Lung (tissue), 12 donors: ENCODE data around the gene PIGN. TPM values are rescaled to one million over a fixed set of nuclear protein-coding genes. Genes with fewer than 3 reads are reported as not detected.

Experiments used
- ATAC-seq: fragments of 200-7000 bp; cut with Tn5 transposase; one replicate; pipeline ENCODE4 v1.9.1; 2020; ENCODE audit warnings: moderate number of reproducible peaks; ENCODE audit not compliant: insufficient read depth, low FRiP score
- DNase-seq, 3 donors: peaks; one replicate each; pipeline ENCODE4 v3.0.0-alpha.2; 2013 to 2017
- H3K27ac ChIP-seq, 2 donors: one replicate each; pipeline ENCODE4 v1.5.1; 2013; ENCODE audit warnings: mild to moderate bottlenecking in 2 of 2, moderate library complexity in 2 of 2, control low read depth in 1 of 2, inconsistent platforms in 1 of 2, low read depth in 1 of 2, low read length in 1 of 2
- H3K27me3 ChIP-seq, 3 donors: one replicate each; pipeline ENCODE4 v1.5.1; 2013; ENCODE audit warnings: low read length in 2 of 3; ENCODE audit not compliant: control insufficient read depth in 3 of 3, insufficient read depth in 3 of 3
- H3K36me3 ChIP-seq, 4 donors: one replicate each; pipeline ENCODE4 v1.5.1; 2013; ENCODE audit warnings: low read length in 4 of 4, mild to moderate bottlenecking in 1 of 4, moderate library complexity in 1 of 4; ENCODE audit not compliant: control insufficient read depth in 4 of 4, insufficient read depth in 4 of 4
- H3K4me1 ChIP-seq, 5 donors: one replicate each; pipeline ENCODE4 v1.5.1; 2013; ENCODE audit warnings: low read length in 5 of 5, mild to moderate bottlenecking in 2 of 5, moderate library complexity in 1 of 5; ENCODE audit not compliant: control insufficient read depth in 5 of 5, insufficient read depth in 5 of 5
- H3K4me3 ChIP-seq: one replicate; pipeline ENCODE4 v1.5.1; 2013; ENCODE audit warnings: mild to moderate bottlenecking, control low read depth, moderate library complexity
- H3K9ac ChIP-seq, 2 donors: one replicate each; pipeline ENCODE4 v1.5.1; 2013; ENCODE audit warnings: low read length in 2 of 2, control low read depth in 1 of 2; ENCODE audit not compliant: insufficient read depth in 1 of 2
- H3K9me3 ChIP-seq, 4 donors: one replicate each; pipeline ENCODE4 v1.5.1; 2013; ENCODE audit warnings: low read length in 3 of 4, mild to moderate bottlenecking in 1 of 4, moderate library complexity in 1 of 4; ENCODE audit not compliant: control insufficient read depth in 4 of 4, insufficient read depth in 3 of 4
- WGBS, 2 donors: extraction: QIAGEN DNeasy Blood & Tissue Kit; methylation state at CpG; one replicate each; pipeline ENCODE4 v1.1.7; 2013; 5-methylcytosine and 5-hydroxymethylcytosine counted together
- polyA plus RNA-seq, 2 donors: library from polyadenylated mRNA; stranded (reverse); fragments of 200-250 nt; gene quantifications; one replicate each; pipeline ENCODE4 v1.2.1, GENCODE V29; 2013
- total RNA-seq, 2 donors: library from RNA; depleted of rRNA in 1 of 2; stranded (reverse); fragments of >200 nt in 1 of 2; gene quantifications; one replicate each; pipeline ENCODE4 v1.2.1, GENCODE V29; 2014 to 2021
- TF ChIP-seq, protein P1 (sequence below): IDR thresholded peaks from 2 replicates; pipeline ENCODE4 v1.5.1; 2012; ENCODE audit warnings: mild to moderate bottlenecking; ENCODE audit errors: control extremely low read depth, extremely low read depth
- donor health status: control.
- donor health status: control.
- donor health status: Bipolar disorder and iron deficiency.
- donor health status: healthy.
- donor health status: DM: yes; HTN: yes; CAD: no.

Gene PIGN
- total and polyA plus RNA-seq, 4 donors: 5.7 to 62.5 (median 16.3) TPM

DNA sequence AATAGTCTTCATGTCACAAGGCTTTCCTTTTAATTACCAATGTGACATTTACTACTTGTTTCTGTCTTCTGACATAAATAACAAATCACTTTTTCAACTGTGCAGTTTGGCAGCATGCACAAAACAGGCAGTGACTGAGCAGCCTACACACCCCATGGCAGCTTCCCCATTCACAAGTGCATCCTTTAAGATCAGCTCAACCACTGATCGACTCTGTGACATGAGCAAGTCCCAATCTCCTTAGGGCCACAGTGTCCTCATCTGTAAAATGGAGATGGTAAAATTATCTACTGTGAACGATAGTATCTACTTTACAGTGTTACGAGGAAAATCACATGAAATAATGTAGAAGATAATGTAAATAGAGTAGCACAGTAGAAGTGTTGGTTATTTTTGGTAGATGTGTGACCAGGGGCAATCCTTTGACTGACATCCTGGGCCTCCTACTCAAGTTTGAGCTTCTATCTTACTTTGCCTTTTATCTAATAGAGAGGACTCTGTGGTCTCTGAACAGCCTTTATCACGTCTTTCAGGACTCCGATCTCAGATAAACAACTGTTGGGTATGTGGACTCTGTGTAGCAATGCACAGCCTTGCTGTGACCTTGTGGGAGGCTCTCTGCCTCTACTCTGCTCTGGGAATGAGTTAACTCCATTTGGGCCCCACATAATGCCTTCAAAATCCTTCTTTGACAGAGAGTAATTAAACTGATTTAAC lies 120.6 kb downstream of the PIGN start:
- no peak overlapping the region for H3K9ac ChIP-seq
- TF ChIP-seq, protein P1, sequence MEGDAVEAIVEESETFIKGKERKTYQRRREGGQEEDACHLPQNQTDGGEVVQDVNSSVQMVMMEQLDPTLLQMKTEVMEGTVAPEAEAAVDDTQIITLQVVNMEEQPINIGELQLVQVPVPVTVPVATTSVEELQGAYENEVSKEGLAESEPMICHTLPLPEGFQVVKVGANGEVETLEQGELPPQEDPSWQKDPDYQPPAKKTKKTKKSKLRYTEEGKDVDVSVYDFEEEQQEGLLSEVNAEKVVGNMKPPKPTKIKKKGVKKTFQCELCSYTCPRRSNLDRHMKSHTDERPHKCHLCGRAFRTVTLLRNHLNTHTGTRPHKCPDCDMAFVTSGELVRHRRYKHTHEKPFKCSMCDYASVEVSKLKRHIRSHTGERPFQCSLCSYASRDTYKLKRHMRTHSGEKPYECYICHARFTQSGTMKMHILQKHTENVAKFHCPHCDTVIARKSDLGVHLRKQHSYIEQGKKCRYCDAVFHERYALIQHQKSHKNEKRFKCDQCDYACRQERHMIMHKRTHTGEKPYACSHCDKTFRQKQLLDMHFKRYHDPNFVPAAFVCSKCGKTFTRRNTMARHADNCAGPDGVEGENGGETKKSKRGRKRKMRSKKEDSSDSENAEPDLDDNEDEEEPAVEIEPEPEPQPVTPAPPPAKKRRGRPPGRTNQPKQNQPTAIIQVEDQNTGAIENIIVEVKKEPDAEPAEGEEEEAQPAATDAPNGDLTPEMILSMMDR: no peak
- peaks cover 0 to 8% (median 0%) of the 10 kb centered on the region in 5 donors for H3K4me1 ChIP-seq
- H3K36me3 ChIP-seq: peaks cover 0 to 3% (median under 1%) of the 10 kb centered on the region in 4 donors
- no peaks in the 10 kb centered on the region for H3K27me3 ChIP-seq
- H3K4me3 ChIP-seq: no peak overlapping the region
- H3K27ac ChIP-seq: no peak overlapping the region
- no peak for ATAC-seq
- no peak for DNase-seq
- 94% methylated on average over 5 of the region's 5 CpGs for WGBS, 2 donors
- no peaks in the 10 kb centered on the region for H3K9me3 ChIP-seq

DNA sequence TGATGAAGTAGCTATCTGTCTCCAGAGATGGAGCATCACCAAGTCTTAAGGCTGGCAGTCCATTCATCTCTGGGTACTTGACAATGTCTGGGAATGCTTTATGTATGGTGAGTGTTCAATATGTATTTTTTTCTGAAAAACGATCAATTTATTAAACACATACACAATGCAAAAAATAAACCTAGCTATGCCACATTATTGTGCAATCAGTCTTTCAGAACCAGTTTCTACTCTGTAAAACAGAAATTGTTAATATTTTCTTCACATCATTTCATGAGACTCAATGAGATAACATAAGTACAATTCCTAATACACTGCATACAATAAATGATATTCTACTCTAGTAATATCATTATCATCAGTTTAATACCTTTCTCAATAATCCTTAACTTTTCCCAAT lies 122.5 kb downstream of the PIGN start:
- Histone ChIP-seq H3K27me3 (no peaks in the 10 kb centered on the region), H3K9ac (no peak overlapping the region), H3K27ac (no peak overlapping the region), H3K36me3 (peaks cover 0 to 3% (median under 1%) of the 10 kb centered on the region in 4 donors), H3K9me3 (peaks cover 0 to 2% (median 0%) of the 10 kb centered on the region in 4 donors), H3K4me3 (no peak overlapping the region), H3K4me1 (peaks cover 0 to 1% (median 0%) of the 10 kb centered on the region in 5 donors)
- ATAC-seq (no peak), DNase-seq (no peak)
- TF ChIP-seq, protein P1: no peak
- 0 to 96% methylated on average over 1 of the region's 1 CpG for WGBS, 2 donors

DNA sequence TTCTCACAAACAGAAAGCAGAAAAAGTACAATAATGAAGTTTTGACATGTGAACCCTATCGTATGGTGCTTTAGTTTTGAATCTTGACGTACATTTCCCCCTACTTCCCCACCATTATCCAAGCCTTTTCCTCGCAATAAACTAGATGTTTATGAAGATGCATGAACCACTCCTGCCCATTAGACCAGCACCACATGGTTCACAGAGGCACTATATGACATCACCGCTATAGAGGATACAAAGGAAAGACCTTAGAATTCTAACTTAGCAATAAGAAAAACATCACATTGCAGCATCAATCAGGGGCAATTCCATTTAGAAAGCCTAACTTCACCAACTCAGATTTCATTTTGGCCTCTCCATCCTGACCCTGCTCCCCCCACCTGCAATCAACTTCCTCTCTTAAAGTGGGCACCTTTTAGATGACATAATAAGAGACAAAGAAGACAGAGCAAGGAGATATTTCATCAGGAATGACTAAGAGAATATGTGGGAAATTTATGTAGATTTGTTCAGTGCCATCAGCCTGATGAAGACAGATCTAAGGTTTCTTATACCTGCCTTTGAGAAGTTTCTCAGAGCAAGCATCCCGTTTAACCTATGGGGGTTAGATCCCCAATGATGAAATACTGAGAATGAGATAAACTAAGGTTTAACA lies 124.9 kb downstream of the PIGN start:
- WGBS, 2 donors: 98 to 99% methylated on average over 5 of the region's 5 CpGs
- ATAC-seq (no peak), DNase-seq (no peak)
- TF ChIP-seq, protein P1: no peak
- H3K27ac ChIP-seq: no peak overlapping the region
- H3K27me3 ChIP-seq: no peaks in the 10 kb centered on the region
- no peaks in the 10 kb centered on the region for H3K4me1 ChIP-seq
- H3K36me3 ChIP-seq: peaks cover 0 to 4% (median under 1%) of the 10 kb centered on the region in 4 donors
- no peak overlapping the region for H3K4me3 ChIP-seq
- no peak overlapping the region for H3K9ac ChIP-seq
- peaks cover 0 to 2% (median 0%) of the 10 kb centered on the region in 4 donors for H3K9me3 ChIP-seq
